Stimulated activated CD4-positive, alpha-beta T cell treated with anti-CD3 and anti-CD28 coated beads, Interleukin-4, amount 100 ng/mL, for 24 hours (primary cell): Measurements from ENCODE around the gene GSTM5.
"Not testable (repeated sequence)": the region's sequence is repeated elsewhere in the genome, so short reads cannot be mapped to it uniquely, and the experiment has no call there.

Experiments
- DNase-seq: peaks from one replicate; pipeline ENCODE4 v3.0.0-alpha.2; 2020

Gene GSTM5

DNA sequence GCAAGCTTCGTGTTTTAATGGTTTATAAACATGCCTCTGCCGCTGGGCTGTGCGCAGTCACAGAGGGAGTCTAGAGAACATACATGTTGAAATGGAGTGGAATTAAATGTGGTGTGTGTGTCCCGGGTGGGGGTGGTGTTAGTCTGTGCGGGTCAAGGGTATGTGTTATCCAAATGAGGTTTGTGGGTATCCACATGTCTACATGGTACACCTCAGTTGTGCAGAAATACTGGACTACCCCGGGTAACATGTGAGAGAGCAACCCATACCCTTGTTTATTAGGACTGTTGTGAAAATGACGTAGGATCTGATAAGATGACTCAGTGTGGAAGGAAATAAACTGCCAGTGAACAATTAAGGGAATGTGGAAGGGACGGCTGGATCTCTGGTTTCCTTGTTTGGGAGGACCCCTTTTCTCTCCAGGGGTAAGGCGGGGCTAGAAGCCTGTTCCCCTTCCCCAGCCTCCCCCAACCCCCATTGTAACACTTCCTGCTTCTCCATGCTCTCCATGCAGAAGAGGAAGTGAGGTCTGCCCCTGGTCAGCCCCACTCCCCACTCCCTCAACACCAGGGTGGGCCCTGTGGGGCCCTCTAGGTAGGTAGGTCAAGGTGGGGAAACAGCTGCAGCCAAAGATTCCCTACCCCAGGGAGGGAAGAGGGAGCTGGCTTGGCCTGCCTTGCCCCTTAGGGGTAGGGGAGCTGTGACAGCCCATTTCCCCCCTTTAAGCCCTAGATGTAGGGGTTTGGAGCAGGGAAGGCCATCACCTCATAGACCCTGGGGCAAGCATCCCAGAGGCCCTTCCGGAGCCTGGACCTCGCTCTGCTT lies 51.0 kb downstream of the GSTM5 start:
- DNase-seq = no peak

DNA sequence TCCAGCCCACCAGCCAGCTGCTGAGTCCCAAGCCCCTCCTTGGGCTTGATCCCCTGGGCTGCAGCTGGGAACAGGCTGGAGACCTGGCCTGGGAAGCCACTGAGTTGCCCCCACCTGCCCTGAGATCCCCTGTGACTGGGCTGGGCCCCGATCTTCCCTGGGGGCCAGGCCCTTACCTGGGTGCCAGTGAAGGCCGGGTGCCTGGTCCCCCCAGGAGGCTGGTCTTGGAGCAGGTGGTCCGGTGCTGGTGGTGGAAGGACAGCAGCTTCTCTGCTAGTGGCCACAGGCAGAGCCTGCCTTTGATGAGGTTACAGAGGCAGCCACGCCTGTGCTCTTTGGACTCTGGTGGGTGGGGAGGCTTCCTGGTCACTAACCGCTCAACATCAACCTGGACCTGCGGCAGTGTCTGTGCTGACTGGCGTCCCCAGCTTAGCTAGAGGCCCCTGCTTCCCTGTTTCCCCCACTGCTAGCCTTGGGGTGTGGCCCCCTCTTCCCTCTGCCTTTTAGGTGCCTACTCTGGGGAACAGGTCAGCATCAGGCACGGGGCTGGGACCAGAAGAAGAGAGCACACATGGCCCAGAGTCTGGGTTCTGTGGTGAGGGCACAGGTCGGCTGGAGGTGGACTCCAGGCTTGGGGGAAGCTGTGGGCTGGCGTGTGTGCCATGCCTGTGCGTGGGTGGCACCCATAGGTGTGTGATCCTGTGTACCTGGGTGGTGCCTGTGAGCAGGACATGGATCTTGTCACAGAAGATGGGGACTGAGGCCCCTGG lies 51.8 kb downstream of the GSTM5 start, which contains the start of gene EPS8L3:
EPS8L3 (minus strand) TSS at position 278 of the 770 bp plus-strand sequence. CDS start 2,174 bp downstream, outside the sequence.
- DNase-seq = no peak

DNA sequence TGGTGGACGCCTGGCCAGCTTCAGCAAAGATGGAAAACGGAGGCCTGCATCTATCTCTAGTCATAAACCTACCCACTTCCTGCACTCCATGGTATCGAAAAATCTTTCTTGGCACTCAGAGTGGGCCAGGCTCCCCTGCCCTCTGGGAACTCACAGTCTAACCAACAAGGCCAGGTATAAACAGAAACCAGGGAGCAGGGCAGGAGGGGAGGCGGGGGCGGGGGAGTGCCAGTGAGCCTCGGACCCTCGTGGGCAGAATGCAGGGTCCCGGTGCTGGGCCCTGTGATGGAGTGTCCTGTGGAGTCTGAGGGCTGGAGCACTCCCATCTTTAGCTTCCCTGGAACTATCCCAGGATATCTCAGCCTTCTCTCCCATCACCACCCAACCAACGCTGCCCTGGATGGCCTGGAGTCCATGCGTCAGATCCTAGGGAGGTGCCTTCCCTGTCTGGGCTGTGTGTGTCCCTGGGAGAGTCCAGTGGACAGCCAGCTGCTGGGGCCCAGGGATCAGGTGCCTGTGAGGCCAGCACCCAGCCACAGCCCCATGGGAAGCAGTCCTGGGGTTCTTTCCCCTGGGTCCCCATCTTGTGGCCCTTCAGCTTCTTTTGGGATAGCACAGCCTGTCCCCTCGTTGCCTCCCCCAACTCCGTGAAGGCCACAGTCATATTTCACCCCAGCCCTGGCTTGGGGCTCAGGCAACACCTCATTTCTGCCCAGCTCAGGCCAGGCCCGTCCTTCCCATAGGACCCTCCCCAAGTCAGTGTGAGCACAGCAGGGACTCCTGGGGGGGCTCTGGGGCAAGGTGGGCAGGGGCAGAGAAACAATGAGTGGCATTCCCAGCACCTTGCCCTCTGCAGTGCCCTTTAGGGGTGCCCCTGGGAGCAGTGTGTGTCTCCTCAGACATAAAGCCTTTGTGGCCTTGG lies 52.8 kb downstream of the GSTM5 start:
- no peak for DNase-seq

DNA sequence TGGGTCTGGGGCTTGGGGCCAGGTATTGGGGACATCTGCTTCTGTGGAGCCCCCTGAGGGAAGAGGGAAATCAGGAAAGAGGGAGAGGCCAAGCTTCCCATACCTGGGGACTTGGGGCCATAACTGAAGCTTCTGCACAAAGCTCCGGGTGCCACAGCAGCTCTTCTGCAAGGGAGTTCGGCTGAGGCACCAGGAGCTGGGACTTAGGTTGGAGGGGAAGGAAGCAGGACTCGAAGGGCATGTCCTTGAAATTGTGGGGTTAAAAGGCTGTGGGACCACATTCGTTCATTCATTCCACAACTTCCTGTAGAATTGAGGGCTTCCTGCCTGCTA lies 53.4 kb downstream of the GSTM5 start:
- DNase-seq = no peak

DNA sequence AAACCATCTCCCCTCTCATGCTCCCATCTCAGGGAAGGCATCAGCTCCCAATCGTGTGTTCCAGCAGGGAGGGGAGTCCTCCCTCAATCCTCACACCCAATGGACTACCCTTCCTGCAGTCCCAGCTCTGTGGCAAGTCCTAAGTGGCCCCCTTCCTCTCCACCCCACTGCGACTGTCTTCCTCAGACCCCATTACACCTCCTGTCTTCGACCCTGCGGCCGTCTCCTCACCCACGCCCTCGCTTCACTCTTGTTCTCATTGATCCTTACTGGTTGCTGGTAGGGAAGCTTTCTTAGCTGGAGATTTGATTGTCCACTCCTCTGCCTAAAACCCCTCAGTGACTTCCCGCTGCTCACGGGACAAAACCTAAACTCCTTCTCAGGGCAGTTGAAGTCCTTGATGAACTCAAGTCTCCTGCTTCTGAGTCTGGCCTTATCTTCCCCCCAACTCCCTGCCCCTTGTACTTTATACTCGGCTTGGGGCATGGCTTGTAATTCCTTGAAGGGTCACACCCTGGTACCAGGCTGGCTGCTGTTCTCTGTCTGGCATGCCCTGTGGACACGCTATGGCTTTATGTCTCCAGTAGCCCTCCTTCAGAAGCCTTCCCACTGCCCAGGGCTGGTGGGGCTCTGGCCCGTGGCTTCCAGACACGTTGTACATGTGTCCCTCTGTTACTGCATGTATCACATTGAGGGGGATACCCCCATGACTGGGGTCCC lies 54.0 kb downstream of the GSTM5 start:
- DNase-seq = no peak

DNA sequence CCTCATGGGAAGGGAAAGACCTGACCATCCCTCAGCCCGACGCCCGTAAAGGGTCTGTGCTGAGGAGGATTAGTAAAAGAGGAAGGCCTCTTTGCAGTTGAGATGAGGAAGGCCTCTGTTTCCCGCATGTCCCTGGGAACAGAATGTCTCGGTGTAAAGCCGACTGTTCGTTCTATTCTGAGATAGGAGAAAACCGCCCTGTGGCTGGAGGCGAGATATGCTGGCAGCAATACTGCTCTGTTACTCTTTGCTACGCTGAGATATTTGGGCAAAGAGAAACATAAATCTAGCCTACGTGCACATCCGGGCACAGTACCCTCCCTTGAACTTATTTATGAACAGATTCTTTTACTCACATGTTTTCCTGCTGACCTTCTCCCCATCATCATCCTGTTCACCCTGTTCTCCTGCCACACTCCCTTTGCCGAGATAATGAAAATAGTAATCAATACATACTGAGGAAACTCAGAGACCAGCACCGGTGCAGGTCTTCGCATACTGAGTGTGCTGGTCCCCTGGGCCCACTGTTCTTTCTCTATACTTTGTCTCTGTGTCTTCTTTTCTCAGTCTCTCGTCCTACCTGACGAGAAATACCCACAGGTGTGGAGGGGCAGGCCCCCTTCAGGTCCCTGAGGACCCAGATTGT lies 55.1 kb downstream of the GSTM5 start:
- DNase-seq = not testable (repeated sequence)
